ENCODE results near the gene TTLL5. TPM values are rescaled to one million over a fixed set of nuclear protein-coding genes. Genes with fewer than 3 reads are reported as not detected.
A peak's percentile ranks its signal among the peaks of the same experiment; 100 is the strongest.

Gene TTLL5
- total and polyA plus RNA-seq, 10 of the 15 experiments (the other 5 are each of a cell fraction or from before 2014, with no cell fraction given) = 3.2 to 25.9 (median 13.8) TPM

- no peak overlapping the region for H3K4me3 ChIP-seq
- no peak overlapping the region for H3K9ac ChIP-seq (ENCODE audit: control insufficient read depth, insufficient read depth, low read length)
- SMC1A ChIA-PET (ENCODE audit: uncharacterized antibody, unreplicated experiment) = interaction anchor here (0.7 to 6.9 kb wide), 23 partner anchors 9 to 642 kb away, joined by 3 to 131 read pairs (median 4); partner anchors contain the start of genes IFT43 and TGFB3
- no peaks in the 10 kb centered on the region for H3K36me3 ChIP-seq (ENCODE audit: control insufficient read depth in 2 of 2, insufficient read depth in 2 of 2, low read length in 1 of 2)
- no peak overlapping the region for H2AFZ ChIP-seq (ENCODE audit: control insufficient read depth, low read depth, low read length)
- no peaks in the 10 kb centered on the region for H3K27me3 ChIP-seq (replicated peaks in 1 of 2; ENCODE audit: control insufficient read depth in 2 of 2, insufficient read depth in 2 of 2, low read length in 1 of 2)
- peaks cover 6% of the 10 kb centered on the region for H3K4me1 ChIP-seq (ENCODE audit: control insufficient read depth, insufficient read depth, low read length)
- in situ Hi-C loops (cut with MboI) (loop anchor here (5.0 to 10.0 kb wide), 2 partner anchors 271 to 674 kb away; partner anchors contain the start of gene TGFB3), intact Hi-C loops (cut with micrococcal nuclease; ENCODE audit: unreplicated experiment) (loop anchor here (5.0 to 10.0 kb wide), 3 partner anchors 166 to 936 kb away; no protein-coding TSS in a partner anchor)
- no peaks in the 10 kb centered on the region for H3K9me3 ChIP-seq (replicated peaks; ENCODE audit: control insufficient read depth, insufficient read depth, low read length)
- H3K27ac ChIP-seq (ENCODE audit: control insufficient read depth, insufficient read depth) = no peak overlapping the region
- BruUV-seq (replicated peaks) = no TSS peak
- ATAC-seq (peak; percentile 84), FAIRE-seq (no peak), DNase-seq (ENCODE audit: low read depth, low spot score) (no peak)
- no peak overlapping the region for H3K4me2 ChIP-seq (ENCODE audit: control insufficient read depth, insufficient read depth)
- POLR2A ChIA-PET = interaction anchor here (0.6 kb wide), 1 partner anchor 538 kb away, joined by 6 read pairs; no protein-coding TSS in a partner anchor
- WGBS (ENCODE audit: insufficient coverage, insufficient replicate concordance, low lambda C conversion rate, missing lambda C conversion rate) = 98% methylated on average over 4 of the region's 4 CpGs
- CTCF ChIA-PET = interaction anchor here (0.6 to 9.0 kb wide), 37 partner anchors 13 to 345 kb away, joined by 3 to 276 read pairs (median 4); partner anchors contain the start of genes FLVCR2, IFT43 and TGFB3
- H3K79me2 ChIP-seq (ENCODE audit: control insufficient read depth, insufficient read depth, low read length) = no peaks in the 10 kb centered on the region
- no peaks in the 10 kb centered on the region for H4K20me1 ChIP-seq (ENCODE audit: control insufficient read depth, insufficient read depth)
- RAD21 ChIA-PET (ENCODE audit: unreplicated experiment) = interaction anchor here (0.8 to 9.0 kb wide), 7 partner anchors 13 to 269 kb away, joined by 3 to 179 read pairs (median 25); partner anchors contain the start of genes FLVCR2, IFT43 and TGFB3
- no peak for TF ChIP-seq HCFC1 (IDR thresholded peaks at IDR 0.05; ENCODE audit: low read length)
- TF ChIP-seq CTCF (IDR thresholded peaks at IDR 0.05 in 2 of 3, conservative IDR thresholded peaks at IDR 0.05 in 1 of 3; ENCODE audit: control insufficient read depth in 2 of 3, extremely low read depth in 1 of 3, insufficient read depth in 1 of 3, low read depth in 3 of 3, low read length in 3 of 3) = peak; percentile 67 to 82 (median 72); a peak in 5 of 6 replicates
- TF ChIP-seq SIX5 (IDR thresholded peaks at IDR 0.05; ENCODE audit: low read depth, low read length, severe bottlenecking) = no peak
- peak; percentile 95 for TF ChIP-seq RAD21 (IDR thresholded peaks at IDR 0.05; ENCODE audit: insufficient read depth, low read depth, low read length)
- 0 out of 2 replicates have a peak, but pooled peaks have one; percentile 24 for TF ChIP-seq ZNF687 (IDR thresholded peaks at IDR 0.05)
- peak; percentile 87 for TF ChIP-seq YY1 (IDR thresholded peaks at IDR 0.05; ENCODE audit: low read depth, low read length)
- no peak for TF ChIP-seq ATF2 (IDR thresholded peaks at IDR 0.05; ENCODE audit: low read length)
- no peak for TF ChIP-seq HDAC6 (IDR thresholded peaks at IDR 0.05; ENCODE audit: unreplicated experiment)
- TF ChIP-seq KLF5 (IDR thresholded peaks at IDR 0.05; ENCODE audit: partially characterized antibody) = no peak
- no peak for TF ChIP-seq NR2C2 (IDR thresholded peaks at IDR 0.05; ENCODE audit: borderline replicate concordance, control insufficient read depth, insufficient read length, low read depth)
- TF ChIP-seq RCOR1 (conservative IDR thresholded peaks at IDR 0.05; ENCODE audit: low read depth, low read length) = no peak
- no peak for TF ChIP-seq IRF3 (IDR thresholded peaks at IDR 0.05)
- peak; percentile 84 for TF ChIP-seq SMC3 (IDR thresholded peaks at IDR 0.05; ENCODE audit: borderline replicate concordance, low read length)
- TF ChIP-seq CEBPB (IDR thresholded peaks at IDR 0.05; ENCODE audit: borderline replicate concordance in 1 of 2, low read depth in 2 of 2, low read length in 2 of 2) = no peak
Observed at GRCh38 chr14:75711105-75711795, 50.2 kb downstream of the TTLL5 start.
